22Rv1 (cell line): ENCODE results near the gene NOLC1.

Experiments
- H3K27ac ChIP-seq: fragments of 450-650 bp; 2 replicates; pipeline ENCODE4 v1.5.1; 2017
- CTCF ChIP-seq: fragments of 450-650 bp; IDR thresholded peaks from 2 replicates; pipeline ENCODE4 v1.5.1; 2017; ENCODE audit warnings: mild to moderate bottlenecking
- ZFX ChIP-seq: fragments of 450-650 bp; IDR thresholded peaks from 2 replicates; pipeline ENCODE4 v1.6.1; 2017; ENCODE audit warnings: antibody characterized with exemption, borderline replicate concordance

Gene NOLC1

GRCh38 chr10:102147561-102147960 lies 4.6 kb upstream of the NOLC1 start:
- H3K27ac ChIP-seq, result no peak overlapping the region
- TF ChIP-seq CTCF, result no peak
- no peak for TF ChIP-seq ZFX

GRCh38 chr10:102148275-102148674 lies 3.9 kb upstream of the NOLC1 start:
- TF ChIP-seq CTCF, result no peak
- no peak for TF ChIP-seq ZFX
- no peak overlapping the region for H3K27ac ChIP-seq

- H3K27ac ChIP-seq, result peak overlapping the region; percentile 91
- no peak for TF ChIP-seq CTCF
- no peak for TF ChIP-seq ZFX
These were observed 1.0 kb upstream of the NOLC1 start for GRCh38 chr10:102150970-102151773.

- H3K27ac ChIP-seq, result peak overlapping the region; percentile 91
- TF ChIP-seq CTCF (no peak), ZFX (no peak)
These were observed 329 bp downstream of the NOLC1 start for GRCh38 chr10:102152545-102152890.

GRCh38 chr10:102153093-102153620 lies 968 bp downstream of the NOLC1 start:
- H3K27ac ChIP-seq, result peak overlapping the region; percentile 91
- TF ChIP-seq CTCF (no peak), ZFX (no peak)

- H3K27ac ChIP-seq, result no peak overlapping the region
- TF ChIP-seq ZFX (no peak), CTCF (no peak)
These were observed 2.4 kb downstream of the NOLC1 start for GRCh38 chr10:102154466-102155116.

- TF ChIP-seq CTCF (no peak), ZFX (no peak)
- H3K27ac ChIP-seq, result peak overlapping the region; percentile 43
These were observed 5.0 kb downstream of the NOLC1 start for GRCh38 chr10:102157224-102157623.
